ENCODE results near the gene OCEL1. TPM values are rescaled to one million over a fixed set of nuclear protein-coding genes. Genes with fewer than 3 reads are reported as not detected.

The OCEL1 gene
- total and polyA plus RNA-seq, 2 of the 13 experiments (the other 11 are each of a cell fraction or from before 2014, with no cell fraction given), result 10.6 to 17.2 TPM

DNA sequence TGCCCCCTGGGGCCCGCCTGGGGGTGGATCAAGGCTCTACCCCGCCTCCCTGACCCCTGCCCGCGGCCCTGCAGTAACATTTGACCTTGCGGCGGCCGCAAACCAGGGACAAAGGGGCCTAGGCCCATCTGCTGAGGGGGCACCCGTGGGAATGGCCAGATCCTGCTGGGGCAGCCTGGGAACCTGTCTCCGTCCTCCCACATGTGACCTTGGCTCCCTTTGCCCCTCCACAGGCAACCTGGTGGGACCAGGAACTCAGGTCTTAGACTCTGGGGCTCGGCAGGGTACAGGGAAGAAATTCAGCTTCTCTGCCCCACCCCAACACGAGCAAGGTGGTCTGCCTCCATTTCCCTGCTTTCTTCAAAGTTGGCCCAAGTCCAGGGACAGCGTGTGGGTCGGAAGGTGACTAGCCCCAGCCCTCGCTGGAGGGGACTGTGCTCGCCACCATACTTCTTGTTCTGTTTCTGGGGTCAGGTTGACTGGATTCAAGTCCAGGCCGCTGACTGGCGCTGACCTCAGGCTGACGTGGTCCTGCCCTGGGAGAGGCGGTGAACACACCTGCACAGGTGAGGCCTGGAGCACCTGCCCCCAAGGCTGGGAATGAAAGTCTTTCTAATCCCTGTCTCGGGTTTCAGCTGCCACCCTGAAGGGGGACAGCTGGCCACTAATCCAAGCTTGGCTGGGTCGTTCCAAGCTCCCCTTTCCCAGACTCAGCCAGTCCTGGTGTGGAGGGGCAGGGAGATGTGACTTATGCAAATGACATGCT lies 22.2 kb downstream of the OCEL1 start (continued):
- peak; percentile 87 for TF ChIP-seq SMAD3 (CRISPR knock-in tag; IDR thresholded peaks at IDR 0.05)
- TF ChIP-seq, protein P1, sequence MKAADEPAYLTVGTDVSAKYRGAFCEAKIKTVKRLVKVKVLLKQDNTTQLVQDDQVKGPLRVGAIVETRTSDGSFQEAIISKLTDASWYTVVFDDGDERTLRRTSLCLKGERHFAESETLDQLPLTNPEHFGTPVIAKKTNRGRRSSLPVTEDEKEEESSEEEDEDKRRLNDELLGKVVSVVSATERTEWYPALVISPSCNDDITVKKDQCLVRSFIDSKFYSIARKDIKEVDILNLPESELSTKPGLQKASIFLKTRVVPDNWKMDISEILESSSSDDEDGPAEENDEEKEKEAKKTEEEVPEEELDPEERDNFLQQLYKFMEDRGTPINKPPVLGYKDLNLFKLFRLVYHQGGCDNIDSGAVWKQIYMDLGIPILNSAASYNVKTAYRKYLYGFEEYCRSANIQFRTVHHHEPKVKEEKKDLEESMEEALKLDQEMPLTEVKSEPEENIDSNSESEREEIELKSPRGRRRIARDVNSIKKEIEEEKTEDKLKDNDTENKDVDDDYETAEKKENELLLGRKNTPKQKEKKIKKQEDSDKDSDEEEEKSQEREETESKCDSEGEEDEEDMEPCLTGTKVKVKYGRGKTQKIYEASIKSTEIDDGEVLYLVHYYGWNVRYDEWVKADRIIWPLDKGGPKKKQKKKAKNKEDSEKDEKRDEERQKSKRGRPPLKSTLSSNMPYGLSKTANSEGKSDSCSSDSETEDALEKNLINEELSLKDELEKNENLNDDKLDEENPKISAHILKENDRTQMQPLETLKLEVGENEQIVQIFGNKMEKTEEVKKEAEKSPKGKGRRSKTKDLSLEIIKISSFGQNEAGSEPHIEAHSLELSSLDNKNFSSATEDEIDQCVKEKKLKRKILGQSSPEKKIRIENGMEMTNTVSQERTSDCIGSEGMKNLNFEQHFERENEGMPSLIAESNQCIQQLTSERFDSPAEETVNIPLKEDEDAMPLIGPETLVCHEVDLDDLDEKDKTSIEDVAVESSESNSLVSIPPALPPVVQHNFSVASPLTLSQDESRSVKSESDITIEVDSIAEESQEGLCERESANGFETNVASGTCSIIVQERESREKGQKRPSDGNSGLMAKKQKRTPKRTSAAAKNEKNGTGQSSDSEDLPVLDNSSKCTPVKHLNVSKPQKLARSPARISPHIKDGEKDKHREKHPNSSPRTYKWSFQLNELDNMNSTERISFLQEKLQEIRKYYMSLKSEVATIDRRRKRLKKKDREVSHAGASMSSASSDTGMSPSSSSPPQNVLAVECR (CRISPR knock-in tag; IDR thresholded peaks at IDR 0.05; ENCODE audit: borderline replicate concordance), result peak; percentile 86; the same call in 1 of the 2 replicates
- TF ChIP-seq ELF3 (CRISPR knock-in tag; IDR thresholded peaks at IDR 0.05), result peak; percentile 64
- no peak for TF ChIP-seq MTF1 (CRISPR knock-in tag; IDR thresholded peaks at IDR 0.05)
- TF ChIP-seq GLI4 (CRISPR knock-in tag; IDR thresholded peaks at IDR 0.05; ENCODE audit: borderline replicate concordance), result no peak
- TF ChIP-seq, protein P2, sequence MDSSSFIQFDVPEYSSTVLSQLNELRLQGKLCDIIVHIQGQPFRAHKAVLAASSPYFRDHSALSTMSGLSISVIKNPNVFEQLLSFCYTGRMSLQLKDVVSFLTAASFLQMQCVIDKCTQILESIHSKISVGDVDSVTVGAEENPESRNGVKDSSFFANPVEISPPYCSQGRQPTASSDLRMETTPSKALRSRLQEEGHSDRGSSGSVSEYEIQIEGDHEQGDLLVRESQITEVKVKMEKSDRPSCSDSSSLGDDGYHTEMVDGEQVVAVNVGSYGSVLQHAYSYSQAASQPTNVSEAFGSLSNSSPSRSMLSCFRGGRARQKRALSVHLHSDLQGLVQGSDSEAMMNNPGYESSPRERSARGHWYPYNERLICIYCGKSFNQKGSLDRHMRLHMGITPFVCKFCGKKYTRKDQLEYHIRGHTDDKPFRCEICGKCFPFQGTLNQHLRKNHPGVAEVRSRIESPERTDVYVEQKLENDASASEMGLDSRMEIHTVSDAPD (CRISPR knock-in tag; IDR thresholded peaks at IDR 0.05), result 0 out of 2 replicates have a peak, but pooled peaks have one; percentile 39
- no peak for TF ChIP-seq SMYD3 (CRISPR knock-in tag; IDR thresholded peaks at IDR 0.05)
- TF ChIP-seq, protein P3, sequence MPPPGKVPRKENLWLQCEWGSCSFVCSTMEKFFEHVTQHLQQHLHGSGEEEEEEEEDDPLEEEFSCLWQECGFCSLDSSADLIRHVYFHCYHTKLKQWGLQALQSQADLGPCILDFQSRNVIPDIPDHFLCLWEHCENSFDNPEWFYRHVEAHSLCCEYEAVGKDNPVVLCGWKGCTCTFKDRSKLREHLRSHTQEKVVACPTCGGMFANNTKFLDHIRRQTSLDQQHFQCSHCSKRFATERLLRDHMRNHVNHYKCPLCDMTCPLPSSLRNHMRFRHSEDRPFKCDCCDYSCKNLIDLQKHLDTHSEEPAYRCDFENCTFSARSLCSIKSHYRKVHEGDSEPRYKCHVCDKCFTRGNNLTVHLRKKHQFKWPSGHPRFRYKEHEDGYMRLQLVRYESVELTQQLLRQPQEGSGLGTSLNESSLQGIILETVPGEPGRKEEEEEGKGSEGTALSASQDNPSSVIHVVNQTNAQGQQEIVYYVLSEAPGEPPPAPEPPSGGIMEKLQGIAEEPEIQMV (CRISPR knock-in tag; IDR thresholded peaks at IDR 0.05; ENCODE audit: low read depth), result peak; percentile 52; the same call in 1 of the 2 replicates
- TF ChIP-seq MEIS1 (CRISPR knock-in tag; IDR thresholded peaks at IDR 0.05; ENCODE audit: borderline replicate concordance), result 0 out of 2 replicates have a peak, but pooled peaks have one; percentile 80
- peak; percentile 82; the same call in 1 of the 2 replicates for TF ChIP-seq MYC (CRISPR knock-in tag; IDR thresholded peaks at IDR 0.05; ENCODE audit: borderline replicate concordance)
- peak; percentile 41; the same call in 1 of the 2 replicates for TF ChIP-seq KLF15 (CRISPR knock-in tag; IDR thresholded peaks at IDR 0.05; ENCODE audit: borderline replicate concordance)
- TF ChIP-seq NFIC (IDR thresholded peaks at IDR 0.05; ENCODE audit: low read length), result peak; percentile 66; the same call in 1 of the 2 replicates
- no peak for TF ChIP-seq PBX2 (CRISPR knock-in tag; IDR thresholded peaks at IDR 0.05)
- no peak for TF ChIP-seq ZNF256 (CRISPR knock-in tag; conservative IDR thresholded peaks at IDR 0.05)
- TF ChIP-seq ZNF350 (CRISPR knock-in tag; IDR thresholded peaks at IDR 0.05; ENCODE audit: borderline replicate concordance, low read depth), result peak; percentile 77
- TF ChIP-seq KDM6A (CRISPR knock-in tag; IDR thresholded peaks at IDR 0.05; ENCODE audit: low read depth), result peak; percentile 98
- TF ChIP-seq GFI1 (CRISPR knock-in tag; IDR thresholded peaks at IDR 0.05; ENCODE audit: borderline replicate concordance), result peak; percentile 95

Measured in HepG2 (cell line).